ENCODE results near the gene MRE11. TPM values are rescaled to one million over a fixed set of nuclear protein-coding genes. Genes with fewer than 3 reads are reported as not detected.

MRE11 gene
- total and polyA plus RNA-seq, 2 donors (not counting 1 experiment from before 2014, with no cell fraction given) = 5.7 to 53.5 TPM

GRCh38 chr11:94449029-94449428, 44.6 kb downstream of the MRE11 start:
- no peaks in the 10 kb centered on the region for H3K79me2 ChIP-seq (ENCODE audit: control insufficient read depth, insufficient read depth, low read length)
- H3K9ac ChIP-seq (ENCODE audit: low read length) = no peak overlapping the region
- H3K4me3 ChIP-seq (ENCODE audit: control extremely low read depth in 1 of 5, extremely low read depth in 1 of 5, insufficient read depth in 1 of 5, low read depth in 2 of 5, low read length in 4 of 5) = no peak overlapping the region
- no peak for DNase-seq
- H3K27me3 ChIP-seq (replicated peaks in 1 of 4; ENCODE audit: control extremely low read depth in 1 of 4, control insufficient read depth in 3 of 4, insufficient read depth in 4 of 4, low read length in 3 of 4) = no peaks in the 10 kb centered on the region
- Mint-ChIP-seq H3K27me3 (no peaks in the 10 kb centered on the region), H3K4me1 (no peaks in the 10 kb centered on the region), H3K27ac (no peak overlapping the region), H3K4me3 (no peak overlapping the region), H3K9me3 (ENCODE audit: insufficient read depth) (peaks cover 2% of the 10 kb centered on the region)
- no peaks in the 10 kb centered on the region for H3K4me1 ChIP-seq (ENCODE audit: control insufficient read depth in 2 of 2, insufficient read depth in 2 of 2, low read length in 2 of 2)
- no peak overlapping the region for H3K4me2 ChIP-seq (replicated peaks; ENCODE audit: low read depth, low read length, poor library complexity, severe bottlenecking)
- POLR2A ChIA-PET = no interaction called here
- no CpG with 5 or more reads among the region's 1 CpG for WGBS (ENCODE audit: insufficient coverage)
- peaks cover 10 to 19% of the 10 kb centered on the region in 2 experiments for H3K36me3 ChIP-seq (replicated peaks in 1 of 2; ENCODE audit: control extremely low read depth in 1 of 2, control insufficient read depth in 1 of 2, extremely low read depth in 1 of 2, insufficient read depth in 2 of 2, low read length in 1 of 2)
- ATAC-seq (ENCODE audit: low read depth) = no peak
- no peaks in the 10 kb centered on the region for H4K20me1 ChIP-seq (ENCODE audit: control insufficient read depth, insufficient read depth, low read length, poor library complexity, severe bottlenecking)
- CTCF ChIA-PET = no interaction called here
- intact Hi-C loops (cut with micrococcal nuclease) = no loop called here
- no peak for TF ChIP-seq CTCF (IDR thresholded peaks at IDR 0.05)
- no peak for TF ChIP-seq EZH2 (IDR thresholded peaks at IDR 0.05; ENCODE audit: borderline replicate concordance, insufficient read depth, low read depth, low read length, poor library complexity, severe bottlenecking)
- H3K9me3 ChIP-seq (ENCODE audit: control extremely low read depth in 1 of 3, control insufficient read depth in 2 of 3, insufficient read depth in 1 of 3, low read length in 2 of 3) = no peaks in the 10 kb centered on the region
- H2AFZ ChIP-seq (ENCODE audit: insufficient read depth, low read depth, low read length, poor library complexity, severe bottlenecking) = no peak overlapping the region
- no peak overlapping the region for H3K27ac ChIP-seq (ENCODE audit: low read length in 2 of 2)

DNA sequence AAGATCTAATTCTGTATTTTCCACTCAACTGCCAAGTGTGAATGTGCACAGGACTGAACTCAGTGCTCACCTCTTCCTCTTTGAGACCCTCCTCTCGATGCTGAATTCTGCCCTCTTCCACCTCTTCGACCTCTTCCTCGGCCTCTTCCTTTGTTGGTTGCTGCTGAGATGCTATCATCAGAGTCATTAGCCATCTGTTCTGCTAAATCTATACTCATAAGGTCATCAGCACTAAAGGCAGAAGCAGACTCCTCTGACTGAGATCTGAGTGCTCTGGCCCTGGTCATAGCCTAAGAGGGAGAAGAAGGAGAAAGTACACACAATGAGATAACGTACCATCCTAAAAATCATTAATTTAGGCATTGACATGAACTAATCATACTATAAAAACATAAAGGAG, 46.5 kb downstream of the MRE11 start:
- Histone ChIP-seq H3K9ac (ENCODE audit: low read length) (no peak overlapping the region), H3K4me2 (replicated peaks; ENCODE audit: low read depth, low read length, poor library complexity, severe bottlenecking) (no peak overlapping the region), H3K36me3 (replicated peaks in 1 of 2; ENCODE audit: control extremely low read depth in 1 of 2, control insufficient read depth in 1 of 2, extremely low read depth in 1 of 2, insufficient read depth in 2 of 2, low read length in 1 of 2) (peaks cover 8 to 28% of the 10 kb centered on the region in 2 experiments), H2AFZ (ENCODE audit: insufficient read depth, low read depth, low read length, poor library complexity, severe bottlenecking) (no peak overlapping the region), H3K4me3 (ENCODE audit: control extremely low read depth in 1 of 5, extremely low read depth in 1 of 5, insufficient read depth in 1 of 5, low read depth in 2 of 5, low read length in 4 of 5) (no peak overlapping the region), H3K4me1 (ENCODE audit: control insufficient read depth in 2 of 2, insufficient read depth in 2 of 2, low read length in 2 of 2) (no peaks in the 10 kb centered on the region), H3K27me3 (replicated peaks in 1 of 4; ENCODE audit: control extremely low read depth in 1 of 4, control insufficient read depth in 3 of 4, insufficient read depth in 4 of 4, low read length in 3 of 4) (no peaks in the 10 kb centered on the region), H3K79me2 (ENCODE audit: control insufficient read depth, insufficient read depth, low read length) (no peaks in the 10 kb centered on the region), H3K27ac (ENCODE audit: low read length in 2 of 2) (no peak overlapping the region), H3K9me3 (ENCODE audit: control extremely low read depth in 1 of 3, control insufficient read depth in 2 of 3, insufficient read depth in 1 of 3, low read length in 2 of 3) (no peaks in the 10 kb centered on the region), H4K20me1 (ENCODE audit: control insufficient read depth, insufficient read depth, low read length, poor library complexity, severe bottlenecking) (no peaks in the 10 kb centered on the region)
- intact Hi-C loops (cut with micrococcal nuclease) = no loop called here
- Mint-ChIP-seq H3K4me3 (no peak overlapping the region), H3K27ac (no peak overlapping the region), H3K4me1 (no peaks in the 10 kb centered on the region), H3K9me3 (ENCODE audit: insufficient read depth) (no peaks in the 10 kb centered on the region), H3K27me3 (no peaks in the 10 kb centered on the region)
- POLR2A ChIA-PET = no interaction called here
- no peak for DNase-seq
- 91% methylated on average over 3 of the region's 4 CpGs for WGBS (ENCODE audit: insufficient coverage)
- TF ChIP-seq EZH2 (IDR thresholded peaks at IDR 0.05; ENCODE audit: borderline replicate concordance, insufficient read depth, low read depth, low read length, poor library complexity, severe bottlenecking) = no peak
- no peak for TF ChIP-seq CTCF (IDR thresholded peaks at IDR 0.05)
- ATAC-seq (ENCODE audit: low read depth) = no peak
- CTCF ChIA-PET = no interaction called here

All from B cell (primary cell).